Activated naive CD8-positive, alpha-beta T cell treated with anti-CD3 and anti-CD28 coated beads for 36 hours (primary cell): ENCODE measurements around the gene NEURL3. TPM values are rescaled to one million over a fixed set of nuclear protein-coding genes. Genes with fewer than 3 reads are reported as not detected.
"Not testable (repeated sequence)": the region's sequence is repeated elsewhere in the genome, so short reads cannot be mapped to it uniquely, and the experiment has no call there.

Experiments
- DNase-seq: peaks from one replicate; pipeline ENCODE4 v3.0.0; 2021
- H3K27ac Mint-ChIP-seq: one replicate; pipeline ENCODE4 v1.8.0; 2022; ENCODE audit warnings: mild to moderate bottlenecking, moderate library complexity, mixed read lengths
- H3K27me3 Mint-ChIP-seq: one replicate; pipeline ENCODE4 v1.8.0; 2022; ENCODE audit warnings: mild to moderate bottlenecking, mixed read lengths
- H3K36me3 Mint-ChIP-seq: one replicate; pipeline ENCODE4 v1.8.0; 2021; ENCODE audit warnings: mild to moderate bottlenecking, mixed read lengths
- H3K4me1 Mint-ChIP-seq: one replicate; pipeline ENCODE4 v1.8.0; 2021; ENCODE audit warnings: mixed read lengths
- H3K4me3 Mint-ChIP-seq: one replicate; pipeline ENCODE4 v1.8.0; 2022; ENCODE audit warnings: mild to moderate bottlenecking, moderate library complexity, mixed read lengths
- H3K9me3 Mint-ChIP-seq: one replicate; pipeline ENCODE4 v1.8.0; 2022; ENCODE audit warnings: mixed read lengths
- total RNA-seq, 2 experiments: library from RNA; stranded (reverse); gene quantifications; one replicate each; pipeline ENCODE4 v1.2.3, GENCODE V29; 2021

The NEURL3 gene
- total RNA-seq, 2 experiments from 2014 or later: 0.16 TPM; not detected in 1

DNA sequence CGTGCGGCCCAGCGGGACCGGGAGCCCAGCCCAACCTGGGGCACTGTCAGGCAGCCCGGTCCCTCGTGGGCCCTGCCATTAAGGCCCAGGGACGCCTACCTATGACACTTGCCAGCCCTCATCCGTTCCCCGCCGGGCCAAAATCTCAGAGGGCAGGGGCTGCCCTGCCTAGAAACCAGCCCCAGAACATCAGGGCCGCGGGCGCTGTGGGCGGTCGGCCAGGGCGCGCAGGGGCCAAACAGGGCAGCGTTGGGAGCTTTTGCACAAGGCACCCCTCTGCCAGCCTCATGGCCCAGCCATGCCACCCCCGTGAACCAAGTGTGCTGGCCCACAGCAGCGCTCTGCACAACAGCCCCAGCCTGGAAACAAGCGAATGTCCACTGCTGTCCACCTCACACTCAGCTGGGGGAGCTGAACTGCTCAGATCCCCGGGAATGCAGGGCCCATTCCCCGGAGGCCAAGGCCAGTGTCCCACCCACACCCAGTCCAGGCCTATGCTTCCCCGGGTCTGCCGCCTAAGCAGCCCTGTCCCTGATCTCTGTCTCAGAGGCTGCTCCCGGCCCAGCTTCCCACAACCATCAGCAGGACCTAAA lies 3.5 kb upstream of the NEURL3 start:
- Mint-ChIP-seq H3K27ac (no peak overlapping the region), H3K27me3 (peaks cover 14% of the 10 kb centered on the region), H3K4me3 (no peak overlapping the region), H3K9me3 (no peaks in the 10 kb centered on the region), H3K4me1 (peaks cover 10% of the 10 kb centered on the region), H3K36me3 (no peaks in the 10 kb centered on the region)
- DNase-seq: no peak

DNA sequence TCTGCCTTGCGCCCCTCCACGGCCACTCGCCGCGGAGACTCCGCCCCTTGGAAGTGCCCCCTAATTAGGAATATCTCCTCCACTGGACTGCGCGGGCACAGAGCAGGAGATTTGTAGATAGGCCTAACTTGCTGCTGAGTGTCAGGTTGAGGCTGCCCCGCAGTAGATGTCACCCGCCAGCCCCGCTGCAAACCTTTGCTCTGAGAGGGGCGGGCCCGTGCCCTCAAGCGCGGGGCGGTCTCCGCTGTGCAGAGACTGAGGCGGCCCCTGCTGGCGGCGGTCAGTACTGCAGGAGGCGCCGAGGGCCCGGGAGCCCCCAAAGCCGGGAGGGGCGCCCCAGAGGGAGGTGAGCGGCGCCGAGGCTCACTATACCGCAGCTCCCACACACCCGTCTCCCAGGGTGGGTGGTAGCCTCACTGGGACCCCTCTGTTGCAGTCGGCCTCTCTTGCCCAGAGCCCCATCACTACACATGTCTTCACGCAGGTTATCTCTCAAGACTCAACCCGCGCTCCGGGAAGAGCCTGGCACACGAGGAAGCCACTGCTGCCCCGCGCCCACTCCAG lies 2.9 kb upstream of the NEURL3 start:
- peak; percentile 92 for DNase-seq
- no peak overlapping the region for H3K27ac Mint-ChIP-seq
- H3K4me3 Mint-ChIP-seq: peak overlapping the region; percentile 66
- peaks cover 10% of the 10 kb centered on the region for H3K4me1 Mint-ChIP-seq
- H3K9me3 Mint-ChIP-seq: no peaks in the 10 kb centered on the region
- peaks cover 14% of the 10 kb centered on the region for H3K27me3 Mint-ChIP-seq
- H3K36me3 Mint-ChIP-seq: no peaks in the 10 kb centered on the region

DNA sequence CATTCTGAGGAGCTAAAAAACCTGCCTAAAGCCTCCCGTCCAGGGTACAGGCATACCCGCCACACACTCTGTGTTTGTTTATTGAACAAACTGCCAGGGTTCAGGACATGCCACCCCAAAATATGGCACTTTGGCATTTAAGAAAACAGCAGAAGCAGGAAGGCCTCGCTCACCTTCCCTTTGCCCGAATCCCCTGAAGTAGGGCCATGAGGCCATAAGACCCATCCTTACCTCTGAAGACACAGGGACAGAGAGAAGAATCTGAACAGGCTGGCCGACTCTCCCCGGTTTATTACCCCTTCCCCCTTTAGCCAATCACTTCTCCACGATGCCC lies 1.7 kb upstream of the NEURL3 start:
- no peak overlapping the region for H3K4me3 Mint-ChIP-seq
- no peak for DNase-seq
- peaks cover 11% of the 10 kb centered on the region for H3K27me3 Mint-ChIP-seq
- no peak overlapping the region for H3K27ac Mint-ChIP-seq
- no peaks in the 10 kb centered on the region for H3K9me3 Mint-ChIP-seq
- H3K4me1 Mint-ChIP-seq: peaks cover 12% of the 10 kb centered on the region
- H3K36me3 Mint-ChIP-seq: no peaks in the 10 kb centered on the region

DNA sequence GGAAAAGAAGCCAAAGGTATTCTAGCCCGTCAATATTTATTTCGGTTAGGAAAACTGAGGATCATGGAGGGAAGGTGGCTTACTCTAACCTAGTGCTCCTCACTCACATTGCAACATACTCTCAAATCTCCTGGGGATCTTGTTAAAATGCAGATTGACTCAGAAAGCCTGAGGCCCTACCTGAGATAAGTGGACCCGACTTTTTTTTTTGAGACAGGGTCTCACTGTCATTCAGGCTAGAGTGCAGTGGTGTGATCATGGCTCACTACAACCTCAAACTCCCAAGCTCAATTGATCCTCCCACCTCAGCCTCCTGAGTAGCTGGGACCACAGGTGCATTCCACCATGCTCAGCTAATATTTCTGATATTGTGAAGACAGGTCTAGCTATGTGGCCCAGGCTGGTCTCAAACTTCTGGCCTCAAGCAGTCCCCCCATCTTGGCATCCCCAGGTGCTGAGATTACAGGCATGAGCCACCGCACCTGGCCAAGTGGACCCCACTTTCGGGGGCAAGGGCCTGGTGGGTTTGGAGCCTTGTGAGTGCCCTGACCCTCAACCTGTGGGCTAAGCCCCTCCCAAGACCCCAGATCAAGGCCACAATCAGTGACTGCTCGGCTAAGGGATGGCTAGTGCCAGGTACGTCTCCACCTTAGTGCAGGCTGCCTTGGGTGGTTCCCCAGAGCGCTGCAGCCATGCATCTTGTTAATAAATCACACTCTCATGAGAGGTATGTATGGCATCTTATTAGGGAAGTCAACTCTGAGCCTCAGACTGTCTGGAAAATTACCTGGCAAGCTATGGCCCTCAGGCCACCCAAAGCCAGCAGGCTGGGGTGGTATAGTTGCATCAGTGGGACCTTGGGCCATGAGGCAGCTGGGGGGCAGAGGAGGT lies 1.1 kb upstream of the NEURL3 start:
- peaks cover 12% of the 10 kb centered on the region for H3K27me3 Mint-ChIP-seq
- no peak for DNase-seq
- no peaks in the 10 kb centered on the region for H3K36me3 Mint-ChIP-seq
- H3K27ac Mint-ChIP-seq: no peak overlapping the region
- H3K9me3 Mint-ChIP-seq: no peaks in the 10 kb centered on the region
- no peak overlapping the region for H3K4me3 Mint-ChIP-seq
- peaks cover 17% of the 10 kb centered on the region for H3K4me1 Mint-ChIP-seq

DNA sequence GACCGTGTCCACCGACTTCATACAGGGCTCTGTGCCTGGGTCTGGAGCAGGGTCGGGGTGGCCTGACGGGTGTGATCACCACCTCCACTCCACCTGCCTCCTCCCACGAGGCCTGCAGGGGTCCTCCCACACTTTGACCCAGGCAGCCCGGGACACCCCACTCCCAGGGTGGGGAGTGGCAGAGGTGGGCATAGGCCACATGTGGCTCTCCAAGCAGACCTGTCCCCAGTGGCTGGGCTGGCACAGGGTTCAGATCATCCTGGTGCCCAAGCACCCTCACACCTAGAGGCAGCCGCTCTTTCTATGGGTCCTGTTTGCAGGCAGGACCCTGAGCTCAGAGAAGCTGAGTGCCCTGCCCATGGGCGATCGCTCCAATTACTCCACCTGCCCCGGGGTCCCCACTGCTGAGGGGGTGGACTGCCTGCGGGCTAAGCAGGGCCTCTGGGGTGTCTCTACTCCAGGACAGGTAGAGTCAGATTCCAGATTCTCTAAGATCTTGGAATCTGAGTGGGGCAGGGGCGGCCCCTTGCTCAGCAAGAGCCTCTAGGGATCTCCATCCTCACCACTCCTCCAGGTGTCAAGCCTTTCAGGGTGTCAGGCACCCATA lies 1.4 kb downstream of the NEURL3 start:
- Mint-ChIP-seq H3K4me3 (no peak overlapping the region), H3K27me3 (peaks cover 6% of the 10 kb centered on the region), H3K9me3 (no peaks in the 10 kb centered on the region), H3K36me3 (no peaks in the 10 kb centered on the region), H3K4me1 (peaks cover 14% of the 10 kb centered on the region), H3K27ac (no peak overlapping the region)
- no peak for DNase-seq

DNA sequence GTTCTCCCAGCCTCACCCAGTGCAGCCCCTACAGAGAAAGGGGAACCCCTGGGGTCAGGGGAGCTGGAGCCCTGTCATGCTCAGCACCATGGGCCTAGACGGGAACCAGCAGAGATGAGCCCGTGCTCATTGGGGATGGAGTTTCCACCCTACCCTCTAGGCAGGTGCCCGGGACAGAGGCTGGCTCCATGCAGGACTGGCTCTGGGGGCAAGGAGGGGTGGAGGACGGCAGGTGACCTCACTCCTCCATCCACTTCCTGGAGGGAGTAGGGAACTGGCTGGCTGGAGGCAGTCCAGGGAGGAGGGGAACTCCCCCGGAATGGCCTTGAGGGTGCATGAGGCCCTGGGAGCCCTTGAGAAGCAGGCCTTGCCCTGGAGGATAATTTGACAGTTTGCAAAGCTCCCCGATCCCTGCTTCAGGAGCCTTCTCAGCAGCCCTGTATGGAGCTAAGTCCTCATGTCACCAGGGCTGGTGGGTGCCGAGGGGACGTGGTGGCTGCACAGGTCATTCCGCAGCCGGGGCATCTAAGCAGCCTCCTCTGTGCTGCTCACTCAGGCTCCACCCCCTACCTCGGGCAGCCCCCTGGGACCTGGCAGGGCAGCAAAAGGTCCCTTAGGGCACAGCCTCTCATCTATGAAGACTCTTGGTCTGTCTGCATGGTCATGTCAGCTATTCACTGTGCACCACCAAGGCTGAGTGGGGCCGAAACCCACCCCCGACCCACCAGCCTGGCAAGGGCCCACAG lies 2.1 kb downstream of the NEURL3 start:
- H3K27me3 Mint-ChIP-seq: peaks cover 6% of the 10 kb centered on the region
- peaks cover 14% of the 10 kb centered on the region for H3K4me1 Mint-ChIP-seq
- no peaks in the 10 kb centered on the region for H3K9me3 Mint-ChIP-seq
- no peaks in the 10 kb centered on the region for H3K36me3 Mint-ChIP-seq
- no peak for DNase-seq
- H3K27ac Mint-ChIP-seq: no peak overlapping the region
- no peak overlapping the region for H3K4me3 Mint-ChIP-seq

DNA sequence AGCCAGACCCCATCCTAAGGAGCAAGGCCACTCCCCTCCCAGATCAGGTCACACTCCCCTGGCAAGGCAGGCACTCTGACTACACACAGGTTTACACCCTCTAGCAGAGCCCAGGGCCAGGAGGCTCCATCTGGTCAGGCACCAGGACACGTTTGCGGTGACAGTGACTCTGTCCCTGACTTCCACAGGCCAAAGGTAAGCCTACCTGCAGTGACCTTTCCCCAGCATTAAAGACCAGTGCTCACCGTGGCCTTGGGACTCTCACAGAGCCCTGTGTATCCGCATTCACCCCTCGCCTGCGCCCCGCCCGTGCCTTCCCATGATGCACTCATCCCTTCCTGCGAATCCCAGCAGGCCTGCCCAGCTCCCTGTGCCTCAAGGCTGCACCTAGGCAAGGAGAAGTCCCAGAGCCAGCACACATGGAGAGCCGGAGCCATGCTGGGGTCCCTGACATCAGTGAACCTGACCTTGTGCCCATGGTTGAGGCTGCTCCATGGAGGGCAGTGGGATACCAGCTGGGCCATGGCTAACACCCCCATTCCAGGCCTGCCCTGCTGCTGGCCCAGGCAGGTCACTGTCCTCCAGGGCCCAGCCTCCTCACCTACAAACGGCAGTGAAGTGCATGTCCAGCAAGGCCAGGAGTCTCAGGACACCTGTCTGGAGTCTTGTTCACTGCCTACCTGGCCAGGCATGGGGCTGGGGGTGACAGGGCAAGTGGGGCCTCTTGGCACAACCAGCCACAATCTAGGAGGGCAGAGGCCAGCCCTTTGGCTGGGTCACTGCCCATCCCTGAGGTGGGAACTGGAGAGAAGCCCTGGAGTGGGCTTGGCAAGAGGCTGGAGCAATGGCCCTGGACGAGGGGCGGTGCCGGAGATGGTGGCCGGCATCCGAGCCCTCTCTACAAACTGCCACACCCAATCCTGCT lies 3.0 kb downstream of the NEURL3 start:
- no peaks in the 10 kb centered on the region for H3K36me3 Mint-ChIP-seq
- peaks cover 10% of the 10 kb centered on the region for H3K4me1 Mint-ChIP-seq
- H3K9me3 Mint-ChIP-seq: no peaks in the 10 kb centered on the region
- H3K27me3 Mint-ChIP-seq: peaks cover 6% of the 10 kb centered on the region
- peak overlapping the region; percentile 8 for H3K27ac Mint-ChIP-seq
- no peak for DNase-seq
- no peak overlapping the region for H3K4me3 Mint-ChIP-seq

DNA sequence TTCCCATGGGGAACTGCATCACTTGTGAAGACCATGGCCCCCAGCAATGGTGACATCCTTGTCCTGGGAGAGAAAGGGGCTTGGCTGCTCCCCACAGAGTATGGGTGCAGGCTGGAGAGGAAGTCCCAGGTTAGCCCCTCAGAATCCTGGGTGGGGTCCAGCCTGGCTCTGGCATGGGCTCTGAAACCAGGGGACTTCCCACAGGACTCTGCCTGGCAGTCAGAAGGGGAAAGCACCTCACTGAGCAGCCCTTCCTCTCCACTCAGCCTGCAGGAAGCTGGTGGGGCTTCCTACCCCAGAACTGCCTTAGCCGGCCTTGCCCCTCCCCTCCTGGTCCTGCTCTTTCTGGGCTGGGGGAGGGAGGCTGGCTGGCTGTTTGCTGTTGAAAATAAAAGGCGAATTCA lies 3.7 kb downstream of the NEURL3 start:
- DNase-seq: peak; percentile 24
- Mint-ChIP-seq H3K9me3 (no peaks in the 10 kb centered on the region), H3K4me1 (peaks cover 10% of the 10 kb centered on the region), H3K36me3 (no peaks in the 10 kb centered on the region), H3K27me3 (peaks cover 6% of the 10 kb centered on the region), H3K4me3 (no peak overlapping the region), H3K27ac (no peak overlapping the region)

DNA sequence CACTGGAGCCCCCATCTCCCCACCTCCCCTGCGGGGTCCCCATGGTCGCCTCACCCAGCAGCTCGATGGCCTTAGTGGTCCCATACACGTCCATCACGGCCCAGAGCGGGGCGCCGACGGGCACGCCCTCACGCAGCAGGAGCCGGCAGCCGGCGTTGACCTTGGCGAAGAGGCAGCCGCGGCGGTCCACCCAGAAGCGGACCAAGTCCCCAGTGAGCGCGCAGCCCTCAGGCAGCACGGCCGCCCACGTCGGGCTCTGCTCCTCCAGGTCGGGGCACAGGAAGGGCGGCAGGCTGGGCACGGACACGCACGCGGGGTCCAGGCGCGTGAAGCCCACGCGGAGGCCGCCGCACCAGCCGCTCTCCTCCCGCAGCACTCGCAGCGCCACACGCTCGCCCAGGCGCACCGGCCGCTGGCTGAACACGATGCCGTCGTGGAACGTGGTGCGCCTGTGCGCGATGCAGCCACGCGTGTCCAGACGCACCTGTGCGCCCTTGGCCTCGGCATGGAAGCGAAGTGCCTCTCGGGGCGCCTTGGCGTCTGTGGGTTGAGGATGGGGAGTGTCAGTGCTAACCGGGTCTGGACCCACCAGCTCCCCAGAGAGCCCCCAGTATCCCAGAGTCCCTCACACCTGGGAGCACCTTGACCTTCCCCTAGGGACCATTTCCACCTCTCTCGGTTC lies 4.6 kb downstream of the NEURL3 start:
- H3K4me1 Mint-ChIP-seq: peaks cover 17% of the 10 kb centered on the region
- no peak overlapping the region for H3K27ac Mint-ChIP-seq
- peaks cover 6% of the 10 kb centered on the region for H3K36me3 Mint-ChIP-seq
- H3K27me3 Mint-ChIP-seq: peaks cover 6% of the 10 kb centered on the region
- peaks cover 5% of the 10 kb centered on the region for H3K9me3 Mint-ChIP-seq
- H3K4me3 Mint-ChIP-seq: no peak overlapping the region
- no peak for DNase-seq

DNA sequence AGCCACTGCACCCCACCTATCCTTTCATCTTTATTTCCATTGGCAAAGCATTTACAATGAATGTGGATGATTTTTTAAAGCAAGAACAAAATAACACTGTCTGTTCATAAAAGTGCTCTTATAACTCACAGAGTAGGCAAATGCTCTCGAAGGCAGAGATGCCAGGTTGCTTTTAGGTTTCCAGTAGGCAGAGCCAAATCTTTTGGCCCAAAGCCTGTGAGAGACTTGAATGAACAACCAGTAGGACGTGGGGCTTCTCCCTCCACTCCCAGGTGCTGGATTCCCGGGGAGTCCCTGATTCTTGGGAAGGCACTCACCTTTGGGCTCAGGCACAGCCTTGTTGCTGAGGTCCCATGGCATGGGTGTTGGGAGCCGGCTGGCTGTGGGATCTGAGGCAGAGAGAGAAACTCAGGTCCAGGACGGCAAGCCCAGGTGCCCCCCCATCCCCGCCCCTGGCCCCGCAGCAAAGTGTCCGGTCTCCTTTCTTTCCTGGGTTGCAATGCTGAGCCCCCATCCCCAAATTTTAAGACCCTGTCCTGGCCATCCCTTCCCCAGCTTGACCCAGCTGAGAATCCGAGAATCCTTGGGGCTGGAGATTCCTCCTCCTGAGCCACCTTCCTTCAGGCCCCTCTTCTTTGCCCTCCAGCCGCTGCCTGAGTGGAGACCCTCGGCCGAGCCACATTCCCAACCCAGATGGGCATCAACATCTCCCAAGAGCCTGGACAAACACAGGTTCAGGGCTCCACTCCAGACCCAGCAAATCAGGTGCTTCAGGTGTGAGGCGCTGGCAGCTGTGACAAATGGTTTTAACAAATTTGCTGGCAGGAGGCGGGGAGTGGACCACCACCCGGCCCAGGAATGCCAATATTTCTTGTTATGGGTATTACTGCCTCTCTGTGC lies 5.8 kb downstream of the NEURL3 start:
- Mint-ChIP-seq H3K4me1 (peaks cover 17% of the 10 kb centered on the region), H3K27ac (no peak overlapping the region), H3K4me3 (no peak overlapping the region), H3K9me3 (peaks cover 10% of the 10 kb centered on the region), H3K27me3 (peaks cover 6% of the 10 kb centered on the region), H3K36me3 (peaks cover 11% of the 10 kb centered on the region)
- DNase-seq: no peak

DNA sequence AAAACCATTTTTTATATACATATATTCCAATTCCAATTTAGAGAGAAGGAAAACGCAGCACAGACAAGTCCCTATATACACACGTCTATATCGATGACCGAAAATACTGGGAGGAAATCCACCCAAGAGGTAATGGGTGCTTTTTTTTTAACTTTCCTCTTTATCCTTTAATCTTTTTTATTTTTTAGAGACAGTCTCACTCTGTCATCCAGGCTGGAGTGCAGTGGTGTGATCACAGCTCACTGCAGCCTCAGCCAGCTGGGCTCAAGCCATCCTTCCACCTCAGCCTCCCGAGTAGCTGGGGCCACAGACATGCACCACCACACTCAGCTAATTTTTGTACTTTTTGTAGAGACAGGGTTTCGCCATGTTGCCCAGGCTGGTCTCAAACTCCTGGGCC lies 6.5 kb downstream of the NEURL3 start:
- H3K27me3 Mint-ChIP-seq, H3K4me3 Mint-ChIP-seq, DNase-seq, H3K27ac Mint-ChIP-seq: not testable (repeated sequence)
- Mint-ChIP-seq H3K4me1 (peaks cover 17% of the 10 kb centered on the region), H3K9me3 (peaks cover 14% of the 10 kb centered on the region), H3K36me3 (peaks cover 14% of the 10 kb centered on the region)

DNA sequence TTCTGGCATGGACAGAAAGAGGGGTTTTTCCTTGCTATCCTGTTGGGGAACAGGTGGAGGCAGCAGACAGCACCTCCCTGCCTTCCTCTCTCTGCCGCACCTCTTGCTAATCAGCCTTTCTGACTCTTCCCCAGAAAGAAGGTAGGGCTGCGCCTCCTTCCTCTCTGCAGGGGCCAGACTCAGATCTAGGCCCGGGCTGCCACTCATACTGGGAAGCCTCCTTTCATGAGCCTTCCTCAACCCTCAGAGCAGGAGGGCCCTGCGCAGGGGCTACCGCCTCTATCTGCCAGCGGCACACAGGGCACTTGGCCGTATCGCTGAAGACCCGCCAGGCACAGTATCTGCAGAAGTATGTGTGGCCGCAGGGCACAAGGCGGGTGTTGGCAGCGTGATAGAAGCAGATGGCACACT lies 7.1 kb downstream of the NEURL3 start:
- Mint-ChIP-seq H3K4me3 (no peak overlapping the region), H3K36me3 (peaks cover 14% of the 10 kb centered on the region), H3K4me1 (peaks cover 19% of the 10 kb centered on the region), H3K27me3 (peaks cover 6% of the 10 kb centered on the region), H3K9me3 (peaks cover 16% of the 10 kb centered on the region), H3K27ac (no peak overlapping the region)
- no peak for DNase-seq
